IMR-90 (cell line): ENCODE measurements around the gene GCG.

Experiments
- CHD1 ChIP-seq: IDR thresholded peaks from 2 replicates; pipeline ENCODE4 v1.6.1; 2012; ENCODE audit warnings: low read depth, low read length, improper control_type of control experiment
- ELK1 ChIP-seq: fragments of 150-350 bp; IDR thresholded peaks from 2 replicates; pipeline ENCODE4 v1.6.1; 2016; ENCODE audit warnings: low read depth, mild to moderate bottlenecking, low read length, moderate library complexity, borderline replicate concordance
- FOS ChIP-seq: fragments of 150-350 bp; IDR thresholded peaks from 2 replicates; pipeline ENCODE4 v1.6.1; 2016; ENCODE audit warnings: low read depth, low read length
- MXI1 ChIP-seq: IDR thresholded peaks from 2 replicates; pipeline ENCODE4 v1.6.1; 2012; ENCODE audit warnings: low read depth, mild to moderate bottlenecking, low read length, moderate library complexity, borderline replicate concordance
- POLR2A ChIP-seq: IDR thresholded peaks from 2 replicates; pipeline ENCODE4 v1.6.1; 2012; ENCODE audit warnings: mild to moderate bottlenecking, low read depth, low read length
- RFX5 ChIP-seq: IDR thresholded peaks from 2 replicates; pipeline ENCODE4 v1.8.0; 2012; ENCODE audit warnings: low read depth, mild to moderate bottlenecking, low read length, moderate library complexity
- SMC3 ChIP-seq: fragments of 150-350 bp; IDR thresholded peaks from 2 replicates; pipeline ENCODE4 v1.6.1; 2016; ENCODE audit warnings: low read depth, mild to moderate bottlenecking, antibody characterized with exemption, low read length, moderate library complexity
- USF2 ChIP-seq: fragments of 150-350 bp; IDR thresholded peaks from 2 replicates; pipeline ENCODE4 v1.6.1; 2017; ENCODE audit warnings: mild to moderate bottlenecking, antibody characterized with exemption, low read length, low read depth
- TF ChIP-seq, protein P1 (sequence below): conservative IDR thresholded peaks from 2 replicates; pipeline ENCODE4 v1.5.1; 2012; ENCODE audit warnings: mild to moderate bottlenecking, low read depth, low read length, improper control_type of control experiment

DNA sequence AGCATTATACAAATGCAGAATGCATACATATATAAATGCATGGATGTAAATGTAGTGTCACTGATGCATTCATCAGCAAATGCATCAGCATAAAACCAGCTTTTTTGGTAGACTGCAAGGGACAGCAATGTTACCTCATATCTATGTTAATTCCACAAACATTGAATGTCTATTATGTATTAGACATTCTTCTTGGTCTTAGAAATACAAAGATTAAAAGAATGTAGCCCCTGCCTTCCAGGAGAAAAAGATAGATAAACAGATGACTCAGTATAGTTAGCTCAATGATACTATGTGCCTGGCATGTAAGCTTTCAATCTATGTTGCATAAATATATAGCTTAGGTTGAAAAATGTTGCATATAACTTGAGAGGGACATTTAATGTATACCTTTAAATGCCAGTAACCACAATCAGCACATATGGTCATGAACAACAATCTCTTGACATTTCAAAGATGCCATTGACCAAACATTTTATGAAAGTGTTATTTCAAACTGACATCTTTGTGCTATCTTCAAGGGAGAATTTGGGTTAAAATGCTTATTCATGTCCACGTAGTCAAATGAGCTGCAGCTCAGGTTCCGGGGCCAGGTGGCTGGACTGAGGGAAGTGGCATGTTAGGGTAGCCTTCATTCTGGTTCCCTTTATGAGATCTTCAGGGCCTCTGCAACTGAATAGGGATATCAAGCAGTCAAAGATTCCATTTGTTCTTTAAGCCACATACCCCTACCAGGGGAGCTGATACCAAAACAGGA, 45.2 kb upstream of the GCG start:
- TF ChIP-seq SMC3 (no peak), USF2 (no peak), CHD1 (no peak), POLR2A (no peak), ELK1 (no peak), RFX5 (no peak), FOS (peak; percentile 84), MXI1 (no peak)
- TF ChIP-seq, protein P1, sequence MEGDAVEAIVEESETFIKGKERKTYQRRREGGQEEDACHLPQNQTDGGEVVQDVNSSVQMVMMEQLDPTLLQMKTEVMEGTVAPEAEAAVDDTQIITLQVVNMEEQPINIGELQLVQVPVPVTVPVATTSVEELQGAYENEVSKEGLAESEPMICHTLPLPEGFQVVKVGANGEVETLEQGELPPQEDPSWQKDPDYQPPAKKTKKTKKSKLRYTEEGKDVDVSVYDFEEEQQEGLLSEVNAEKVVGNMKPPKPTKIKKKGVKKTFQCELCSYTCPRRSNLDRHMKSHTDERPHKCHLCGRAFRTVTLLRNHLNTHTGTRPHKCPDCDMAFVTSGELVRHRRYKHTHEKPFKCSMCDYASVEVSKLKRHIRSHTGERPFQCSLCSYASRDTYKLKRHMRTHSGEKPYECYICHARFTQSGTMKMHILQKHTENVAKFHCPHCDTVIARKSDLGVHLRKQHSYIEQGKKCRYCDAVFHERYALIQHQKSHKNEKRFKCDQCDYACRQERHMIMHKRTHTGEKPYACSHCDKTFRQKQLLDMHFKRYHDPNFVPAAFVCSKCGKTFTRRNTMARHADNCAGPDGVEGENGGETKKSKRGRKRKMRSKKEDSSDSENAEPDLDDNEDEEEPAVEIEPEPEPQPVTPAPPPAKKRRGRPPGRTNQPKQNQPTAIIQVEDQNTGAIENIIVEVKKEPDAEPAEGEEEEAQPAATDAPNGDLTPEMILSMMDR, result no peak
